Omental fat pad (tissue), 4 donors: ENCODE data around the gene SEC62. TPM values are rescaled to one million over a fixed set of nuclear protein-coding genes. Genes with fewer than 3 reads are reported as not detected.

ENCODE experiments used
- ATAC-seq: fragments of 150-250 bp; one replicate; pipeline ENCODE4 v1.9.1; 2016; ENCODE audit warnings: mild to moderate bottlenecking, moderate library complexity; ENCODE audit not compliant: low FRiP score
- DNase-seq: peaks from one replicate; pipeline ENCODE4 v3.0.0-alpha.2; 2019; ENCODE audit warnings: low spot score
- total RNA-seq, 4 donors: library from RNA; depleted of rRNA; stranded (reverse); fragments of >200 nt; gene quantifications; one replicate each; pipeline ENCODE4 v1.1.0, GENCODE V29; 2016
- TF ChIP-seq, protein P1 (sequence below), 3 donors: fragments of 450-650 bp; IDR thresholded peaks; one replicate each; pipeline ENCODE4 v1.5.1; 2016 to 2017; ENCODE audit warnings: antibody characterized with exemption in 3 of 3, mild to moderate bottlenecking in 3 of 3, moderate library complexity in 2 of 3

Gene SEC62
- total RNA-seq, 4 donors from 2014 or later: 56.0 to 71.5 (median 67.2) TPM

DNA sequence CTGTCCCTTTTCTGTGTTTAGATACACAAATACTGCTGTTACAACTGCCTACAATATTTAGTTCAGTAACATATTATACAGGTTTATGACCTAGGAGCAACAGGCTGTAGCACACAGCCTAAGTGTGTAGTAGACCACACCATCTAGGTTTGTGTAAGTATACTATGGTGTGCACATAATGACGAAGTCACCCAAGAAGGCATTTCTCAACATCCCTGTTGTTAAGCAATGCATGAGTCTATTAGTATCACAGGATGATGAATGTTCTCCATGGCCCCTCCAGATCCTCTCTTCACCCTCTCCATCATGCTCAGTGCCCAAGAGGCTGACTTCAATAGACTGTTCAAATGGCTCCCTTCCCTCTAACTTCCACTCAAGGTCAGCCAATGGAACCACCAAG is 14.6 kb upstream of the SEC62 start:
- ATAC-seq (no peak), DNase-seq (no peak)
- TF ChIP-seq, protein P1, sequence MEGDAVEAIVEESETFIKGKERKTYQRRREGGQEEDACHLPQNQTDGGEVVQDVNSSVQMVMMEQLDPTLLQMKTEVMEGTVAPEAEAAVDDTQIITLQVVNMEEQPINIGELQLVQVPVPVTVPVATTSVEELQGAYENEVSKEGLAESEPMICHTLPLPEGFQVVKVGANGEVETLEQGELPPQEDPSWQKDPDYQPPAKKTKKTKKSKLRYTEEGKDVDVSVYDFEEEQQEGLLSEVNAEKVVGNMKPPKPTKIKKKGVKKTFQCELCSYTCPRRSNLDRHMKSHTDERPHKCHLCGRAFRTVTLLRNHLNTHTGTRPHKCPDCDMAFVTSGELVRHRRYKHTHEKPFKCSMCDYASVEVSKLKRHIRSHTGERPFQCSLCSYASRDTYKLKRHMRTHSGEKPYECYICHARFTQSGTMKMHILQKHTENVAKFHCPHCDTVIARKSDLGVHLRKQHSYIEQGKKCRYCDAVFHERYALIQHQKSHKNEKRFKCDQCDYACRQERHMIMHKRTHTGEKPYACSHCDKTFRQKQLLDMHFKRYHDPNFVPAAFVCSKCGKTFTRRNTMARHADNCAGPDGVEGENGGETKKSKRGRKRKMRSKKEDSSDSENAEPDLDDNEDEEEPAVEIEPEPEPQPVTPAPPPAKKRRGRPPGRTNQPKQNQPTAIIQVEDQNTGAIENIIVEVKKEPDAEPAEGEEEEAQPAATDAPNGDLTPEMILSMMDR (IDR thresholded peaks at IDR 0.05): no peak

DNA sequence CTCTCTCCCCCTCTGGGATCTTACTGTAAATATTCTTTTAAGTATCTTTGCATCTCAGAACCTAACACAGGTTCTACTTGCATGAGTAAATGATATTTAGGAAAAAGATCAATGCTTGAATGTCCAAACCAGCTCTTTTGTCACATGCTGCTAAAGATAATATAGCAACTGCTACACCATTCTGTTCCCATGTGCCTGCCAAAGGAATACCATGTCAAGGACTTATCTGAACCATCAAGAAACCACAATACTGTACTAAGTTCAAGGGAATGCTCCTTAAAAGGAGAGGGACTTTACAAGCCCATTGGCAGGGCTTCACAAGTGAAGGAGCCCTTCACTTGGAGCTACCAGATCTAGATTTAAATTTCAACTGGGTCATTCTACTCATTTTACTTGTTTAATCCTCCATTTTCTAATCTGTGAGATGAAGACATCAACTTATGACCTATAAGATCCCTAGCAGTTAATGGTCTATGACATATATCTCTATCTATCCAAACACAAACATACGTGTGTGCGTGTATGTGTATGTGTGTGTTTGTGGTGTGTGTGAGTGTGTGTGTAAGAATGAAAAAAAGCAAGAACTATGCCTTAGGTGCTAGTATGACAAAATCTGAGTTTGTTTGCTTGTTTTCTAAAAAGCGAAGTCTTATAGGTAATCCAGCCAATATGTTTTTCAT is 13.0 kb upstream of the SEC62 start:
- DNase-seq (no peak), ATAC-seq (no peak)
- TF ChIP-seq, protein P1 (IDR thresholded peaks at IDR 0.05): no peak

DNA sequence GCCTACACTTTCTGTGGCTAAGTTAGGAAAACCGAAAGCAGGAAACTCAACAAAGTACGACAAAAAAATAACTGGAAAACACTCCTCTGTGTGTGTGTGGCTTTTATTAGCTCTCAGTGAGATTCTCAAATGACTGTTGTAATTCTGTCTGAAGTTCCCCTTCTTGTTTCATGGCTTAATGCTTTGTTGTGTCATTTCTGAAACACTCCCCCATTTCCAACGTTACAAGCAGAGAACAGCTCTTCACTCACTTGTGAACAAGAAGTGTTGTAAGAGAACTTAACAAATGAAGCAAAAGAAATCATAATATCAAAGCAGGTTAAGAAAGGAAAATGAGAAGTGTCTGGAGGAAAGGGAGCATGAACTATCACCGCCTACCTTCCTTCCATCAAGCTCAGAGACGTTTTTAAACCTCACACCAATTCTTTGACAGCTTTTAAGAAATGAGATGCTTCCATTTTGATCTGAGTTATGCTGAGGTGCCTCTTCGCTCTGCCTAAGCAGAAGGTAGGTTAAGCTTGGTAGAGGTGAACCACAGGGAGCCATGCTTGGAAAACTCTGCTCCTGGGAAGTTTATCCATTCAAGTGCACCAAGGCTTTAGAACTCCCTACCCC is 12.4 kb upstream of the SEC62 start:
- TF ChIP-seq, protein P1 (IDR thresholded peaks at IDR 0.05): no peak
- no peak for ATAC-seq
- no peak for DNase-seq

DNA sequence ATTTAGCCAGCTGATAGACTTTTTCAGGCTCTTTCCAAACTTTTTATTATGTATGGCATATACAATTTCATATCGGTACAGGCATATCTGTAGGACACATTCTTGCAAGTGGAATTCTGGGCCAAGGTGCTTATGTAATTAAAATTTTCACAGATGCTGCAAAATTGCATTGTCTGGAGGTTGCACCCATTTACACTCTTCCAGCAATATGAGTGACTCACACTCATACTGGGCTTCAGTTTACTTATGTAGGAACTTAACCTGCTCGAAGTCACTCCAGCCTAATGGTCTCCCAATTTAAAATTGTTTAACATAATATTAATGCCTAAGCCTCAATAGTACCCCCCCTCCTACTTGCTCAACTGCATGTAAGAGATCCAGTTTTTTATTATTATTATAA is 11.2 kb upstream of the SEC62 start:
- DNase-seq (no peak), ATAC-seq (no peak)
- TF ChIP-seq, protein P1 (IDR thresholded peaks at IDR 0.05): no peak

DNA sequence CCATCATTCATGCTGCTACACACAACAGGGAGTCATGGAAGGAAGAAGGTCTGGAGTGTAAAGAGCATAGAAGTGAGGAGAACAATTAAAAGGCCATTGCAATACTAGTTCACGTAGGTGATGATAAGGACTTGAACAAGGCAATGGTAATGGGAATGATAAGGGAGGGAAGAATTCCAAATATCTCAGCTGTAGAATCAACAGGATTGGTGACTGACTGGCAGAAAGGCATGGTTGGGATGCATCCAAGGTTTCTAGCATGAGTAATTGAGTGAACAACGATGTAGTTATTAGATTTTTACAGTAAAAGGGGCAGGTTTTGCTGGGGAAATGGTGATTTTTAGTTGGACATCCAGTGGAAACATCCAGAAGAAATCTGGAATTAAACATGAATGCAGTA is 2.4 kb upstream of the SEC62 start:
- ATAC-seq (no peak), DNase-seq (no peak)
- TF ChIP-seq, protein P1 (IDR thresholded peaks at IDR 0.05): no peak

DNA sequence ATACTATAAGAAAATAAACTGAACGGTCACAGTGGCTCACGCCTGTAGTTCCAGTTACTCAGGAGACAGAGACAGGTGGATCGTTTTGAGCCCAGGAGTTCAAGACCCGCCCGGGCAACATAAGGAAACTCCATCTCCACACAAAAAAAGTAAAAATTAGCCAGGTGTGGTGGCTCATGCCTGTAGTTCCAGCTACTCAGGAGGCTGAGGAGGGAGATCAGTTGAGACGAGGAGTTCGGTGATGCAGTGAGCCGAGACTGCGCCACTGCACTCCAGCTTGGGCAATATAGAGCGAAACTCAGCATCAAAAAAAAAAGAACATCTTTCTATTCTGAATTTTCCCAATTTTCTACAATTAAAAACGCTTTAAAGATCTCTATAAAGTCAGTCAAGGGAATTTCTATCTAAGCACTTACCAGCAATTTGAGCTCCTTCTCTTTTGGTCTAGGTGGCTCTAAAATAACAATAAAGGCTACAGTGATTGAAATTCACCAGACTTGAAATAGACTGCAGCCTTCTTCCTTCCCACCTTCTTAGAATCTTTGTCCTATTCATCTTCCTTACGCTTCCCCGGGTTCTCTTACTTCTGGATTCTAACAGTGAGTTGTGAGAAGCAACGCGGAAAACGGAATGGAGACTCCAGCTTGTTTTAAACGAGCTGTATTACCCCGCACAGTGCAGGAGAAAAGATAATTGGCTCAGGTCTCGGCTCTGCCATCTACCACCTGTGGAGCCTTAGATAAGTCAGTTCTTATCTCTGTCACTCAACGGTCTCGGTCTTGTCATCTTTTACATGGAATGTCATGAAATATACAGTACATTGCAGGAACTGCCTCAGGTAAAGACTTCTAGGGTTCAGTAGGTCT is 812 bp upstream of the SEC62 start:
- no peak for ATAC-seq
- no peak for DNase-seq
- TF ChIP-seq, protein P1 (IDR thresholded peaks at IDR 0.05): no peak
